Measurements from ENCODE around the gene EFCAB9.
"Not testable (repeated sequence)": the region's sequence is repeated elsewhere in the genome, so short reads cannot be mapped to it uniquely, and the experiment has no call there.

EFCAB9 gene

GRCh38 chr5:172193872-172194271 lies at the start of gene EFCAB9:
Gene EFCAB9 (plus strand): TSS chr5:172194172. CDS start chr5:172194173, 1 bp downstream.
- DNase-seq: no peak

GRCh38 chr5:172144291-172144815 lies 49.6 kb upstream of the EFCAB9 start:
- no peak for DNase-seq

GRCh38 chr5:172144931-172145869 lies 48.8 kb upstream of the EFCAB9 start:
- DNase-seq: no peak

GRCh38 chr5:172145870-172146747 lies 47.9 kb upstream of the EFCAB9 start:
- DNase-seq: no peak

GRCh38 chr5:172146748-172147092 lies 47.3 kb upstream of the EFCAB9 start:
- DNase-seq: no peak

GRCh38 chr5:172147857-172148256 lies 46.1 kb upstream of the EFCAB9 start:
- DNase-seq: no peak

- no peak for DNase-seq
Observed at GRCh38 chr5:172148381-172148780, 45.6 kb upstream of the EFCAB9 start.

GRCh38 chr5:172149073-172149472 lies 44.9 kb upstream of the EFCAB9 start:
- DNase-seq: no peak

- DNase-seq: not testable (repeated sequence)
Observed at GRCh38 chr5:172149481-172149880, 44.5 kb upstream of the EFCAB9 start.

GRCh38 chr5:172150514-172151425 lies 43.2 kb upstream of the EFCAB9 start:
- no peak for DNase-seq

GRCh38 chr5:172151661-172152210 lies 42.2 kb upstream of the EFCAB9 start:
- DNase-seq: no peak

- DNase-seq: no peak
Observed at GRCh38 chr5:172153695-172154094, 40.3 kb upstream of the EFCAB9 start.

GRCh38 chr5:172155101-172155500 lies 38.9 kb upstream of the EFCAB9 start:
- DNase-seq: not testable (repeated sequence)

- no peak for DNase-seq
Observed at GRCh38 chr5:172156541-172156994, 37.4 kb upstream of the EFCAB9 start.

GRCh38 chr5:172159016-172159415 lies 35.0 kb upstream of the EFCAB9 start:
- no peak for DNase-seq

- no peak for DNase-seq
Observed at GRCh38 chr5:172160506-172160905, 33.5 kb upstream of the EFCAB9 start.

- no peak for DNase-seq
Observed at GRCh38 chr5:172162323-172162986, 31.5 kb upstream of the EFCAB9 start.

- DNase-seq: no peak
Observed at GRCh38 chr5:172162987-172163343, 31.0 kb upstream of the EFCAB9 start.

- no peak for DNase-seq
Observed at GRCh38 chr5:172163346-172163745, 30.6 kb upstream of the EFCAB9 start.

- no peak for DNase-seq
Observed at GRCh38 chr5:172164769-172165212, 29.2 kb upstream of the EFCAB9 start.

- no peak for DNase-seq
Observed at GRCh38 chr5:172165465-172165864, 28.5 kb upstream of the EFCAB9 start.
